ENCODE measurements around the gene YWHAE. TPM values are rescaled to one million over a fixed set of nuclear protein-coding genes. Genes with fewer than 3 reads are reported as not detected.

YWHAE gene
- total and polyA plus RNA-seq, 9 of the 15 experiments (the other 6 are each of a cell fraction or from before 2014, with no cell fraction given) = 184 to 727 (median 448) TPM

DNA sequence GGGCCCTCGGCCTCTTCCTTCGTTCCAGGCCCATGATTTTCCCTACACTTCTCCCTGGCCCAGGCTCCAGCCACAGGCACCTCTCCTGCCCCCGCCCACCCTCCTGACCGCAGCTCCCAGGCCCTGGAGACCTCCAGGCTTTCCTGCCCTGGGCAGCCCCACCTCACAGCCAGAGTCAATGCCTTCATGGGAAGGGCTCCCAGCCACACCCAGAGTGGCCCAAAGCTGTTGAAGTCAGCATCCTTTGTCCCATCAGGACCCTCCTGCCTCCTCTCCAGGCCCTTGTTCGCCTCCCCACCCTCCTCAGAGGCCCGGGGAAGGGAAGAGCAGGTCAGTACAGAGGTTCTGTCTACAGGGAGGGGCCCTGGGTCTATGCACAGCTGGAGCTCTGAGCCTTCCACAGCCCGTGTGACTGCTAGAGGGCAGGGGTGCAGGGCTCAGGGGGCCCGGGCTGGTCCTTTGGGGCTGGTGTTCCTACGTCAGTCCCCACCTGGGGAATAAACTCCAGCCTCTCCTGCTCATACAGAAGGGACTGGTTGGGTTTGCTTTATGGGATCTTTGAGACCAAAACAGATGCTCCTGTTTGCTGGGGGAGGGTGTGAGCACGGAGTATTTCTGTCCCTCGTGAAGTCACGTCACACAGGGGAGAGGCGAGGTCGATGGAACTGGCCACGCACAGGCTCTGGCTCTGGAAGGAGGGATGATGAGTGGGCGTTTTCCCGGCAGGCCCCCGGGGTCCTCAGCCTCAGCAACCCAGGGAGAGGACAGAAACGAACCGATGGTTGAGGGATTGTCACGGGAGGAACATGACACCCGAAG lies 100.3 kb downstream of the YWHAE start:
- no peaks in the 10 kb centered on the region for H3K36me3 ChIP-seq (ENCODE audit: control insufficient read depth, insufficient read depth, low read length)
- H3K27me3 ChIP-seq (ENCODE audit: control insufficient read depth in 2 of 2, insufficient read depth in 2 of 2, low read length in 2 of 2) = peaks cover 25 to 79% of the 10 kb centered on the region in 2 experiments
- no peak overlapping the region for H3K9ac ChIP-seq (ENCODE audit: insufficient read depth in 1 of 2, low read depth in 2 of 2, low read length in 2 of 2)
- no peak overlapping the region for H3K27ac ChIP-seq (ENCODE audit: extremely low read depth, low read depth, low read length)
- CTCF ChIA-PET (ENCODE audit: low intra/inter-chr PET ratio) = no interaction called here
- H2AFZ ChIP-seq (ENCODE audit: low read depth, low read length) = no peak overlapping the region
- no peak overlapping the region for H3K4me2 ChIP-seq (ENCODE audit: insufficient read depth, low read length)
- FAIRE-seq = no peak
- H3K9me3 ChIP-seq (replicated peaks; ENCODE audit: control insufficient read depth, insufficient read depth, low read depth, low read length) = no peaks in the 10 kb centered on the region
- in situ Hi-C loops (cut with MboI) (no loop called here), intact Hi-C loops (cut with micrococcal nuclease) (no loop called here)
- no peak overlapping the region for H3K4me3 ChIP-seq
- no TSS peak for BruUV-seq (replicated peaks)
- peaks cover 0 to 20% of the 10 kb centered on the region in 2 experiments; a peak in 2 of 5 replicates for H3K4me1 ChIP-seq (replicated peaks in 1 of 2; ENCODE audit: control insufficient read depth in 2 of 2, insufficient read depth in 2 of 2, low read length in 2 of 2)
- no peaks in the 10 kb centered on the region; the same call in 1 of the 2 replicates for H4K20me1 ChIP-seq (replicated peaks; ENCODE audit: control insufficient read depth, insufficient read depth, low read length)
- H3K79me2 ChIP-seq (ENCODE audit: control insufficient read depth, insufficient read depth, low read length) = no peaks in the 10 kb centered on the region
- POLR2A ChIA-PET = no interaction called here
- TF ChIP-seq EGR1 (conservative IDR thresholded peaks at IDR 0.05) (peak; percentile 51), PCBP1 (IDR thresholded peaks at IDR 0.05; ENCODE audit: low read depth, low read length, poor library complexity, severe bottlenecking) (no peak), NR4A1 (CRISPR knock-in tag; IDR thresholded peaks at IDR 0.05) (no peak), NR4A1 (tag; IDR thresholded peaks at IDR 0.05) (no peak), TEAD2 (tag; IDR thresholded peaks at IDR 0.05) (no peak), FOXA3 (CRISPR knock-in tag; conservative IDR thresholded peaks at IDR 0.05 in 1 of 2, IDR thresholded peaks at IDR 0.05 in 1 of 2) (no peak), ERF (CRISPR knock-in tag; IDR thresholded peaks at IDR 0.05) (no peak)
- TF ChIP-seq, protein P1, sequence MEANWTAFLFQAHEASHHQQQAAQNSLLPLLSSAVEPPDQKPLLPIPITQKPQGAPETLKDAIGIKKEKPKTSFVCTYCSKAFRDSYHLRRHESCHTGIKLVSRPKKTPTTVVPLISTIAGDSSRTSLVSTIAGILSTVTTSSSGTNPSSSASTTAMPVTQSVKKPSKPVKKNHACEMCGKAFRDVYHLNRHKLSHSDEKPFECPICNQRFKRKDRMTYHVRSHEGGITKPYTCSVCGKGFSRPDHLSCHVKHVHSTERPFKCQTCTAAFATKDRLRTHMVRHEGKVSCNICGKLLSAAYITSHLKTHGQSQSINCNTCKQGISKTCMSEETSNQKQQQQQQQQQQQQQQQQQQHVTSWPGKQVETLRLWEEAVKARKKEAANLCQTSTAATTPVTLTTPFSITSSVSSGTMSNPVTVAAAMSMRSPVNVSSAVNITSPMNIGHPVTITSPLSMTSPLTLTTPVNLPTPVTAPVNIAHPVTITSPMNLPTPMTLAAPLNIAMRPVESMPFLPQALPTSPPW (CRISPR knock-in tag; IDR thresholded peaks at IDR 0.05) = no peak
- no peaks in the 10 kb centered on the region for H3K9me1 ChIP-seq (ENCODE audit: control insufficient read depth, insufficient read depth, low read length)
- ATAC-seq = peak; percentile 27; the same call in 1 of the 3 replicates
- 3% methylated on average over 18 of the region's 22 CpGs for WGBS (ENCODE audit: insufficient coverage, low coverage, missing lambda C conversion rate)
- no peak for DNase-seq (ENCODE audit: extremely low read depth in 1 of 4, low spot score in 3 of 4)

Measured in K562 (cell line).